Stimulated activated CD8-positive, alpha-beta memory T cell treated with anti-CD3 and anti-CD28 coated beads, Interleukin-12 subunit alpha, Interleukin-12 subunit beta, amount 100 ng/mL, for 1 hour (primary cell): ENCODE measurements around the gene TENM3.

ENCODE experiments used
- DNase-seq: peaks from one replicate; pipeline ENCODE4 v3.0.0-alpha.2; 2020; ENCODE audit warnings: low read depth

The TENM3 gene

DNA sequence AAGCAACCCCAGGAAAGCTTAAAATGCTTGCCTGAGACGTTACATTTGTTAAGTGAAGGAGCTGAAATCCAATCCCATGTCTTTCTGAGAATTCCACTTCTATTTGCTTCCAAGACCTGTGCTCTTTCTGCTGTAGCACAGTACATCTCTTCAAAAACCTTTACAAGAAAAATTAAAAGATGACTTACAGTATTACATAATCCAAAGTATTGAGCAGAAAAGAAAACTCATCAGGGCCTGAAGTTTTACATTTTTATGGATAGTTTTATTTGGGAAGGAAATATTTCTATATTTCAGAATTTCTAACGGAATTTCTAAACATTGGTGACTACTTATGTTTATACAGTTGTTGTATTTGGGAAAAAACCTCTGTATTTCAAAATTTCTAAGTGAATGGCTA is 276.3 kb downstream of the TENM3 start:
- DNase-seq, result no peak

DNA sequence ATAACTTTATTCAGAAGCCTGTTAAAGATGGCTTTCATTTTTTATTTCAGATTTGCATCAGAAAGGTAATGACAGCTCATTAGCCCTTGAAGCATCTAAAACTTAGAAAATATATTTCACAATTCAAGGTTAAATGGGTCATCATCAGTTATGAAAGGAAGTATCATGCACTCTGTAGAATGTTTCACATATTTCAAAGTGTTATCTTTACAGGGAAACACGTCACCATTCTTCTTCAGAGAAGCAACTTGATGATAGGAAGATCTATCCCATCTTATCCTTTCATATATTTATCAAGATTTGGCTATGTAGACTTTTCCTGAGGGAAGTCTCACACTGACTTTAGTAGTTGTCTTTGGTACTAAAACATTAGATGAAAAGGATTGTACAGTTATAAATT is 277.8 kb downstream of the TENM3 start:
- DNase-seq, result no peak

DNA sequence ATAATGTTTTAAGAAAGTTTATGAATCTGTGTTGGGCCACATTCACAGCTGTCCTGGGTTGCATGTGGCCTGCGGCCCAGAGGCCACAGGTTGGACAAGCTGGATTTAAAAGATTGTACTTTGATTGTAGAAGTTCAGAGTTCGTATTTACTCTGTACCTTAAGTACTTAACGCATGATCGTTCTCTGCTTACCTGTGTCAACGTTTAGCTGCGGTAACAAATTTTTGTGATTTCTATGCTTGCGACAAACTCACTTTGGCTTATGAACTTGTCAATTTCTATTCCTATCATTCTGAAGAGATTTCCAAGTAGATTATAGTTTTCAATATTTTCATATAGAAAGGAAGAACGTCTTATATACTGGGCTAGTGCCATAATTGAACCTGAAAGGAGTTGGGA is 285.6 kb downstream of the TENM3 start:
- DNase-seq, result no peak

DNA sequence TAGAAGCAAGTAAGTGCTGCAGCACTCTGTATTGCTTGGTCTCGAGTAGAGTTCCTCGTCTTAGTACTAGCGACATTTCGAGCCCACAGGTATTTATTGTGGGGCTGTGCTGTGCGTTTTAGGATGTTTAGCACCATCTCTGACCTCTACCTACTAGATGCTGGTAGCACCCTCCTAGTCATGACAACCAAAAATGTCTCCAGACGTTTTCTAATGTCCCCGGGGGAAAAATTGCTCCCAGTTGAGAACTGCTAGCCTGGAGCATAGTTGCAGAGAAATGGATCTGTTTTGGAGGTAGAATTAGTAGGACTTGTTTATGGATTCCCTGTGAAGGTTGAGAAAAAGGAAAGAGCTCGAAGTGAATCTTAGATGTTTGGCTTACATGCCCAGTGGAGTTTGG is 287.2 kb downstream of the TENM3 start:
- DNase-seq, result no peak

DNA sequence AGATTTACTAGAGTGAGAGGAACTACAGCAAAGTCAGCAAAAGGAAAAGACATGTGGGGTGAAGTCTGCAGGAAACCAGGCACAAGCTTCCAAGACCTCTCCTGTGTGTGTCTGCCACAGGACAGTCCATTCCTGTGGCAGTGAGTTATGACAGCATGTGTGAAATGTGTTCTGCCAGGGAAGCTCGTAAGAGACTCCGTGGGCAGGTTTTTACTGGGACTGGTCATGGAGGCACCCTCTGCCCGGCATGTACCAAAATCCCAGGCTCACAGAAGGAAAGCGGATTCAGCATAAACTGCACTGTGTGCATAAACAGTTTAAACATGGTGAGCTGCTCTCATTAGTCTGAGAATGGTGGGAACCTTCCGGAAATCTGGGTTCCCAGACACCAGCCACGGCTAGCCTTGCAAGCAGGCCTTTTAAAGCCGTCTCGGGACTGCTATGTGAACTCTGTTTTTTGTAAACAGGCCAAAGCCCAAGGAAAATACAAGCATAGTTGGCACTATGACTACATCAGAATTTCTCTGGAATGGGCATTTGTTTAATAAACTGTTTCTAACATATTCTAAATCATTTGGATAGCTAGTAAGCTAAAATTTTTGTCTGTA is 288.5 kb downstream of the TENM3 start:
- no peak for DNase-seq

DNA sequence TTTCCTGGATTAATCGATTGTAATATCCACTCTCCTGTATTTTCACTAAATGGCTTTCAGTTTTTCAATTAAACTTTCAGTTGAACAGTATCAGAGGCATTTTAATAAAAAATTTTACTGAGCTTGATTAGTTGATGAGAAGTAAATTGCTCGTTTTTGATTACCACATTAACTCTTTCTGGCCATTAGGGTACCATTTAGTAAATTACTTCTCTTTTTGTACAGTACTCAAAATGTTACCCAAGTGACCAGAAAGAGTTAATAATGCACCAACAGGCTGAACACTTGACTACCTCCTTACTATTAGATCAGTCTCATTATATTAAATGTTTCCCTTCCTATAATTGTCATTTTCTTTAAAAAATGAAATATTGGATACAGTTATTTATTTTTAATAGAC is 289.2 kb downstream of the TENM3 start:
- DNase-seq, result no peak

DNA sequence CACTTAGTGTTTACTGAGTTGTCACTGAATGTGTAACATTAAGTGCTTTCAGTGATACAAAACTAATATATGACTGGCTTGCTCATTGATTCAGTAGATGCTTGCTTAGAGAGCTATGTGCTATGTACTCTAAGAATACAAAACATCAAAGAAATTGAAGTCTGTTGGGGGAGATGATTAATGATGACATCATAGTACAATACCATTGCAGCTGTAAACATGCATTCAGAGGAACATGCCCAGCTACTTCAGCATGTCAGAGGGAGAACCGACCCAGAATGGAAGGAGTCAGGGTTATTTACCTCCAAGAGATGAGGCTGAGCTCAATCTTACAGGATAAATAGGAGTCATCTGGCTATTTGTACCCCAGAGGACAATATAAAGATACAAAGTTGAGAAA is 290.8 kb downstream of the TENM3 start:
- DNase-seq, result no peak

DNA sequence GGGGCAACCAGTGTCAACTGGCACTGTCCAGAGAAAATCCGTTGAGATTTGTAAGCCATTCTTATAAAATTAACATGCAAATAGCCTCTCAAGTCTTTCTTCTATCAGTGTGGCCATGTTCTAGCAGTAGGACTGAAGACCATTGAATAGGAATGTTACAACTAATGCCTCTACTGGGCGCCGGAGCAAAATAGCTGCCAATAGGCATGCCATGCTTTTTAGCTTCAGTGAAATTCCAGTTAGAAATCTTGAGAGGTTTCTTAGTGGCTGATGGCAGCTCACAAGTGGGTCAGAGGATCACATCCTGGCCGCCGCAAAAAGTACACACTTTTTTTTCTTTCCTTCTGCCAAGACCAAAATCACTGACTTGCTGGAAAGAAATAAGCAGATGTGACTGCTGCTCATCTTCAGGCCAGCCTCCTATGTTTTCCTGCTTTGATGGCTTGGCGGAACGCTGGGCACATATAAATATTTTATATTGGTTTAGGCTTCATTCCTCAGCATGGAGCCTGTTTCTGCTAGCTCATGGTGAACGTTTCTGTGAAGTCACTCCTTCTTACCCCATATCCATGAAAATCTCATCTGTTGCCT is 293.1 kb downstream of the TENM3 start:
- no peak for DNase-seq

DNA sequence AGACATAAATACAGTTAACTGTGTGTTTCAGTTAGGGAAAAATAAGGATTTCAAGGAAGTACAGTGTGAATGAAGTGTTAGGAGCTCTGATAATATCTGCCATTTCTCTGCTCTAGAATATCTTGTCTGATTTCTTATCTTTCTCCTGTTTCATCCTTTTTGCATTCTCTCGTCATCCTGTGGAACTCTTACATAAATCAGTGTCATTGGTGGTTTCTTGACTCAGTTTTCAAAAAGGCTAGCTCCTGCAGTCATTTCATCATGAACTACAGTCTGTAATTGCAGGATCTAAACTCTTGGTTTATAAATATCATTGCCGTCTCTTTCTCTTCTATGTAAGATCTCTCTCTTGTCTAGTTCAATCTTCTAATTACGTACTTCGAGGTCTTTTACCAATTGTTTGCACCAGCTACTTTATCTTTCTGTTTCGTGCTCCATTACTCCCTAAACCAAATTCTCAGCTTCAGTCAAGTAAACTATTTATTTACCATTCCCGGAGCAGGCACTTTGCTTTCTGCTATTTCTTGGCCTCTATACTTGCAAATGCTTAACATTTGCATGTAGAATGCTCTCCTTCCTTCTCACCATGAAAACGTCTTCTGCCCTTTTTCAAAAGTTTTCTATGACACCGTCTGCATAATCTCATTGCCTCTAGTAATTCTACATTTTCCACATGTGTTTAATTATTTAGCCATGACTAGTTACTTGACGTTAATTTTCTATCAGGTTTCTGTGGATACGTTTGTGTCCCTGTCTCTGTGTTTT is 294.0 kb downstream of the TENM3 start:
- DNase-seq, result no peak

DNA sequence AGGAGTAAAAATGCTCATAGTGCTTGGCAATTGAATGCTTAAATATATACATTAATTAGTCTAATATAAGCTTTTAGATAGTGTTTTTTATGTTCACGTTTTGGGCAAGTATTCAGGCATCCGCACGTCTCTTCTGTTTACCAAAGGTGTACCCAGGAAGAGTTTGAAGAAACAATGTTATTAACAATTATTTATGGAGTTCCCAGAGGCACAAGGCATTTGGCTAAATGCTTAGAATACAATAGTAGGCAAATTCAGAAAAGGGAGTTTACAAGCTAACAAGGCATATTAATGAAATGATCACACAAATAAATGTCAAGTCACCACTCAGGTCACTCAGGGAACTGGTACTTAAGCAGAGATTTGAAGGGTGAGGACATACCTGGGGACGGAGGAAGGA is 294.8 kb downstream of the TENM3 start:
- DNase-seq, result no peak

DNA sequence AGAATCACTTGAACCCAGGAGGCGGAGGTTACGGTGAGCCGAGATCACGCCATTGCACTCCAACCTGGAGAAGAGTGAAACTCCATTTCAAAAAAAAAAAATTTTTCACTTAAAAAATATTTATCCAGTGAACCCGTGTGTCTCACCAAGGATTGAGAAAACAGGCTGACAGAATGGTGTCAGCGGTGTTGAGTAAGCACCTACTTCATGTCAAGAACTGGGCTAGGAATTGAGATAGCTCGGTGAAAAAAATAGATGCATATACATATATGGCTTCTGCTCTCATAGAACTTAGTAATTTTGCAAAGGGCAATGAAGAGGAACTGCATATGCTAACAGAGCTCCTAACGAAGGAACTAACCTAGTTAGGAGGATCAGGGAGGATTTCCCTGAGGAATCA is 297.3 kb downstream of the TENM3 start:
- no peak for DNase-seq

DNA sequence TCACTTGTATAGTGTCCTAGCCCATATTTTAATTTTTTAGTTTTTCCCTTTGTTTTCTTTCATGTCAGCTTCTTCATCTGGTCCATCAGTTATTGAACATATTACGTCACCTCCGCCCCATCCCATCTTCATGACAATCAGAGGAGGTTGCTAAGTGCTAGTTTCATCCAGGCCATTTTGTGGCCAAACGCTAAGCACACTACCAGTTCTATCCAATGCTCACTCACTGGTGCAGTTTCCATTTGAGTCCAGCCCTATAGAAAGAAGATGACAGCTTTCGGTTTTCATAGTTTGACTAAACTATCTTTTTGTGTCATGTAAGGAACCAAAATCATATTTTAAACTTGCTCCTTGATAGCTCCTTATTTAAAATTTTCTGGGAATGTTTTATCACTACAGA is 304.2 kb downstream of the TENM3 start:
- no peak for DNase-seq

DNA sequence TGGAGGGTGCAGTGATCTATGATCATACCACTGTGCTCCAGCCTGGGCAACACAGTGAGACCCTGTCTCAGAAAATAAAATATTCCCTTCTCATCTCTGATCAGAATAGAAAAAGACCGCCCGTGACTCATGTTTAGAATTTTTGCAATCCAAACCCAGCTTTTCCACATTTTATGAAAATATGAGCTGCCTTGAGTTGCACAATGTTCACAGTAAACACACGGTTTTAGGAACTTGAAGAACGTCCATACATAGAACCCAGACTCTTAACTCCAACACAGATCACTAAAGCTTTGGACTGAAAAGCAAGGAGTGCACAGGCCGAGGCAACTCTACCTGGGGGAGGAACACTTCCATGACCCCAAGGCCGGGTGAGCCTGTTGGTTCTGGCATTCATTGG is 305.0 kb downstream of the TENM3 start:
- no peak for DNase-seq

DNA sequence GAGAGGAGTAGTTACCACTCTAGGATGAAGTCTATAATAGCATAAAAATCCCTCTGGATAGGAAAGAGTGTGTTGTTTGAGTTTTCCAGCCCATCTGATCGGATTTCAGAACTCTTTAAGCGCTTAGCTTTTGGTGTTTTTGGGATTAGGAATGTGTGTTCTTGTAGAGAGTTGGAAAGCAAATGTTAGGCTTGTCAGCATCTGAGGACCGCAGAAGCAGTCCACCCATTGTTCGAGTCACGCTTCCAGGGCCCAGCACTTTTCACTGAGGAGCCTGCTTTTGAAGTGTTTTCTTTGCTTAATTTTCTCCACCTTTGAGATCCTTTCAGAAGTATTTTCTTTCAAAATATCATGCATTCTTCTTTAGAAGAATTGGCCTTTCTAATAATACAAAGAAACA is 306.2 kb downstream of the TENM3 start:
- no peak for DNase-seq

DNA sequence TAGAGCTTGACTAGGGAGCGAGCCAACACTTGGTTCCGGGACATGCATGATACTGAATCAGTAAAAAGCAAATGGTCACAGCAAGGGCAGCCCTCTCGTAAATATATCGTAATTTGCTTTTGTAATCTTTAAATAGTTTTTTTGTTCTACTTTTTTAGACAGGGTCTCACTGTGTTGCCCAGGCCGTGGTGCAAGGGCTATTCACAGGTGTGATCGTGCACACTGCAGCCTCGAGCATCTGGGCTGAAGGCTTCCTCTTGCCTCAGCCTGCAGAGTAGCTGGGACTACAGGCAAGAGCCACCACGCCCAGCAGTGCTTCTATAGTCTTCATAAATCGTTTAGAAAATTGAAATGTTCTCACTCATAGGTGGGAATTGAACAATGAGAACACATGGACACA is 309.7 kb downstream of the TENM3 start:
- DNase-seq, result no peak

DNA sequence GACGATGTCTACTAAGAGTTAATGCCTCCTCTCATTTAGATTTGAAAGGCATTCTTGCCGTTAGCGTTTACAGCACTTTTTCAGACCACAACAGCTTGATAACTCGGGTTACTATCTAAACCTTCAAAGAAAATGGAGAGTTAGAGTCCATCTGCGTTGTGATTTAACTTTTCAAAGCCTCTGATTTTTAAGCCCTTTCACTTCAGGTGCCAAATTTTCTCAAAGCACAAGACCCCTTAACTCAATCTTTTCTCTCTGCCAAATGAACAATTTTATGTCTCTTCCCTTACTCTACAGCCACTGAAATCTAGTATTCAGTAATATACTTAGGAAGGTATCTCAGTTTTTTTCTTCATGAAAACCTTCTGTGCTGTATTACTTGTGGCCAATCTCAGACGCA is 310.5 kb downstream of the TENM3 start:
- DNase-seq, result no peak

DNA sequence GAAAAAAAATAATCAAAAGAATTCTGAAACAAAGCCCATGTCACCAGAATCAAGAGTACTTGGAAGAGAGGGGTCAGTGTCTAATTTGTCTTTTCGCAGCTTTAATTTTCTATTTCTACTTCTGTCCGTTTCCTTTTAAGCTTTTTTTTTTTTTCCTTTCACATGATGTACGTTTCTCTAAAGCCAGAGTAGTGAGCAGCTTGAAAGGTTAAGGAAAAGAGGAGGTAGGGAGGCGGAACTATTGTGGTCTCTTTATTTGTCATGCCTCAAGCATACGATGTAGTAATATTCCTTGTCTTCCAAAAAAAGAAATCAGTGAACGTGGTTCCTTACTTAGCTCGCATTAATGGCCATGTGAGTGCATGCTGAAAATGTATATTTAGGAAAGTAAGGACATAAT is 311.5 kb downstream of the TENM3 start:
- DNase-seq, result no peak

DNA sequence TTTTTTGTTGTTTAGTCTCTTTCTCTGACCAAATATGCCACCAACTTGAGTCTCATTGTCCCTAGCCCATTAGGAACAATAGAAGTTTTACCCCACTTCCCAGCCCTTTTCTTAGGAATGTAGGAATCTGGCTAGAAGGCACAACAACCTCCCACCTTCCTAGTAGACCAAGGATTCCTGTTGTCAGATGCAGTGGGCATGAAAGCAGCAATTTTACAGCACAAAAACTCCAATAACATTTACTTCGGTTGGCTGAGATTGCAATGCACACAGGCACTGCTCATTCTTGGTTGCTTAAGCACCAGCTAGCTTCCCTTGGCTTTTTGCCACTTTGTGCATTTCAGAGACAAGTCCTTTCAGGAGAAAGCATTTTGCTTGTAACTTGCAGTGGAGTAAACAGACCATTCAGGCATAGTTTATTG is 312.8 kb downstream of the TENM3 start:
- DNase-seq, result no peak

DNA sequence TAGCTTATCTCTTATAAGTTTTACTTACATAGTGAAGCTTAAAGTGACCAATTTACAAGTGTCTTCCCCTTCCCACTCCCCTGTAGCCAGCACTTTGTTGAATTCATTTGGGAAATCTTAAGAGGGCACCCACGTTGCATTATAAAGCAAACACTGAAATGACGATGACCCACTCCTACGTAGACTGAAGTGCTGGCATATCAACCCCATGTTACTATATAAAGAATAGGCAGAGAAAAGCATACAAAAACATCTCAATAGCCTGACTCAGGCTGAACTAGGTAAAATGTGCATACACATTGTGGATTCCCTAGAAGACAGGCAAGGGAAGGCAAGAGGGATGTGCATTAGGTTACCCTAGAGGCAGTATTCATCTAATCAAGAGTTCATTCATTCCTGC is 313.4 kb downstream of the TENM3 start:
- no peak for DNase-seq

DNA sequence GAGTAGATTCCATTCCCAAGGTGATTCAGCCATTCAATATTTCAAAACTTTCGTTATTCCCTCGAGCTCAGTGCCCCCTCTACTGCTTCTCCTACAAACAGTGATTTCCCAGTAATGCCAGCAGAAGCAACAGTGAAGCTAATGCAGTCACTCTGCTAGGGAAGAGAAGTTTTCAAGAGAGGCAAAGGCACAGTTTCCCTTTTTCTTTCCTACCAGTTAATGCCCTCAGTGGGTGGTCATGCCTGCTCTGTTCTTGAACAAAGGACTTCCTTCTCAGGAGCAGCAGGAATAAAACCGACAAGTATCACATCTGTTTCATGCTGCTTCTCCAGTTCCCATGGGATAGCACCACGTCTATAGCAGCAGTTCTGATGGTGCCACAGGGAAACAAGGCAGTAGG is 317.2 kb downstream of the TENM3 start:
- no peak for DNase-seq

DNA sequence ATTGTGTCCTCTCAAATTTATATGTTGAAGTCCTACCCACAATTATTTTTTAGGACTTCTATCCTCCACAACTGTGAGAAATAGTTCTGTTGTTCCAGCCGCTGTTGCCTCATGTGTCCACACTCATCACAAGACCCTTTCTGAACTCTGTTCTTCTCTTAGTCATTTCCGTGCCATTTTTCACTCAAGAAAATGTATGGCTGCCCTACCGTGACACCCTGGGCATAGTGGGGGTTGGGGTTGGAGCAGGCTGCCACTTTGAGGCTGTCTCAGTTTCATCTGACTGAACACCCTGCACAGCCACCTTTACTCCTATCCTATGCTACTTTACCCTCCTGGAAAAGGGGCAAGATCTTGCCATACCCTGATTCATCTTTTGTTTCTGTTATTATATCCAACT is 319.1 kb downstream of the TENM3 start:
- DNase-seq, result no peak

DNA sequence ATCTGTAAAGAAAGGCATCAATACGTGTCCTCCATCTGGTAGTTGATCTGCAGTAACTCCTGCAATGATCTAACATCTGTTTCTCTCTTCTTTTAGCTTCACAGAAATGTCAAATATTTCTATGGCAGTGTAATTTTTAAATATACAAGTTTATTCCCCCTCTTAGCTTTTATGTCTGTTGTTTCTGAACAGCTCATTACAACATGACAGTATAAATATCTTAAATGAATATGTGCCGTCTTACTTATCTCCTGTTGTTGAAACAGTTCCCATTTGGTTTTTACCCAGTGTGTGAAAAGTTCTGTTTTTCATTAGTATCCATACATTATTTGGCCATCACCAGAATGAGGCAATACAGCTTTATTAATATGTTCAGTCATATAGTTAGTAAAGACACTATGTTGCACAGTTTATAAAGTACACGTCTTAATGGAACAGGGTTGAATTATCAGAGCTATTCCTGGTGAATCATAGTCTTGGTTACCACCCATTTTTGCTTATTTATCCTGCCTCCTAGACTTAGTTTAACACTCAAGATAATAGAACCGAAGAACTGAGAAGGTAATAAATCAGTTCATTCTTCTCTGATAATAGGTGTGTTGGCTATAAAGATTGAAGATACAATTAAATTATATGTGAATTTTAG is 321.6 kb downstream of the TENM3 start:
- no peak for DNase-seq

DNA sequence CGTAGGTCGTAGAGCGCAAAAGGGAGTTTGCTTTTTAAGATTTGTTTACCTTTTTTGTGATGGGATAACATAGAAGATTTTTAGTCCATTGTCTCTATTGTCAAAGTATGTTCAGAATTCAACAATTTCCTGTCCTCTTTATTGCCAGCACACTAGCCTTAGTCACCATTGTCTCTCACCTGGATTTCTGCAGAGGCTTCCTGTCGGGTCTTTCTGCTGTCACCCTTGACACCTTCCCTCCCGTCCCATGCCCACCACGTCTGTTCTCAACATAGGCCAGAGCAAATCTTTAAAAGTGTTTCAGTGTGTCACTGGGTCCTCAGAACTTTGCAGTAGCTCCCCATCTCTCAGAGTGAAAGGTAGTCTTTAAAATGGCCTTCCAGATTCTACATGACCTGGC is 323.9 kb downstream of the TENM3 start:
- no peak for DNase-seq
